Thoracic aorta (tissue), 2 donors: ENCODE results near the gene SMIM1. TPM values are rescaled to one million over a fixed set of nuclear protein-coding genes. Genes with fewer than 3 reads are reported as not detected.

Experiments
- ATAC-seq: fragments of 150-250 bp; one replicate; pipeline ENCODE4 v1.8.0; 2017; ENCODE audit warnings: low read depth; ENCODE audit not compliant: insufficient number of reproducible peaks, low FRiP score
- DNase-seq: peaks from one replicate; pipeline ENCODE4 v3.0.0-alpha.2; 2020; ENCODE audit warnings: low spot score
- H3K27ac ChIP-seq, 2 donors: fragments of 200-600 bp; sonication (generic); 1 replicate in 1 of 2; 2 replicates in 1 of 2; pipeline ENCODE4 v1.5.1; 2016; ENCODE audit warnings: mild to moderate bottlenecking in 2 of 2, moderate library complexity in 2 of 2
- H3K27me3 ChIP-seq: fragments of 200-600 bp; sonication (generic); replicated peaks from 2 replicates; pipeline ENCODE4 v1.6.0; 2016; ENCODE audit warnings: mild to moderate bottlenecking; ENCODE audit not compliant: insufficient read depth
- H3K36me3 ChIP-seq: fragments of 200-600 bp; sonication (generic); one replicate; pipeline ENCODE4 v1.5.1; 2016
- H3K4me1 ChIP-seq, 2 donors: fragments of 200-600 bp; sonication (generic); 1 replicate in 1 of 2; 2 replicates in 1 of 2; pipeline versions ENCODE4 v1.5.1 to v1.6.0; 2016; ENCODE audit warnings: low read depth in 2 of 2, mild to moderate bottlenecking in 1 of 2; ENCODE audit not compliant: control insufficient read depth in 1 of 2
- H3K4me3 ChIP-seq: fragments of 200-600 bp; sonication (generic); 2 replicates; pipeline ENCODE4 v1.5.1; 2016; ENCODE audit warnings: mild to moderate bottlenecking
- H3K9me3 ChIP-seq: fragments of 200-600 bp; sonication (generic); 2 replicates; pipeline ENCODE4 v1.5.1; 2016
- CTCF ChIP-seq: fragments of 200-600 bp; sonication (generic); IDR thresholded peaks from one replicate; pipeline ENCODE4 v1.5.1; 2019; ENCODE audit warnings: antibody characterized with exemption
- total RNA-seq, 2 donors: library from RNA; depleted of rRNA; stranded (reverse); fragments of >200 nt; gene quantifications; one replicate each; pipeline versions ENCODE4 v1.1.0 to v1.2.3, GENCODE V29; 2016

SMIM1 gene
- total RNA-seq, 2 donors from 2014 or later = 2.6 to 4.6 TPM

- H3K36me3 ChIP-seq = peaks cover 53% of the 10 kb centered on the region
- ATAC-seq (no peak), DNase-seq (no peak)
- no peak overlapping the region for H3K4me3 ChIP-seq
- no peaks in the 10 kb centered on the region for H3K27me3 ChIP-seq
- TF ChIP-seq CTCF = no peak
- no peaks in the 10 kb centered on the region for H3K9me3 ChIP-seq
- no peaks in the 10 kb centered on the region for H3K4me1 ChIP-seq
- H3K27ac ChIP-seq = no peak overlapping the region
Observed at GRCh38 chr1:3780901-3781300, 8.4 kb downstream of the SMIM1 start.

DNA sequence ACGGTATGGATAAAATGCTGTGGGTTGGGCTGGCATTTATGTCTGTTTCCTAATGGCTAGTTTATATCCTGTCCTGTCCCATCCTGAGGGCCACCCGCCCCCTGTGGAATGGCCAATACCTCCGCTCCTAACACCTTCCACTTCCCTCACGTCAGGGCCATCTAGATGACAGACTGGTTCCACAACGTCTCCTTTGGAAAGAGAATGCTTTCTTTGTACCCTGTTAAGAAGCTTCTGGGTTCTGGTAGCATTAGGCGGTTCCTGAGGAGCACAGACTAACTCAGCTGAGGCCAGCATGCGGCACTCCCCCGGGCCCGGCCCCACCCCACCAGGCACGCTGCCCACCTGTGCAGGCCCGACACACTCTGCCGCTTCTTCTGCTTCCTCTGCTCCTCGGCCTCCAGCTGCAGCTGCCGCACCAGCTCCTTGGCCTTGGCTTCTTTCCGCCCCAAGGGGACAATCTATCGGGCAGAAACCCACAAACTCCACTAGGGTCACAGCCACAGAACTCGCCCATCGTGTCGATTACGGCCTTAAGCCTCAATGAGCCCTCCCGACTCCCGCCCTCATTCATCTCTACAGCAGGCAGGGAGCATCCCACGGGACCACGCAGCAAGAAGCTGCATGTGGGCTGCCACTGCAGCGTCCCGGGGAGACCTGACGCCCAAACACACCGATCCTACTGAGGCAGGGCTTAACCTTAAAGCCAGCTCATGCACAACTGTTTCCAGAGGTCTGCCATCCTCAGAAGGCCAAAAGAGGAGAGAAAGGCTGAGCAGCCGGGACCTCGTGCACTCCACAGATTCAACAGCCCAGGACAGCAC, 11.3 kb downstream of the SMIM1 start:
- ATAC-seq (no peak), DNase-seq (no peak)
- no peaks in the 10 kb centered on the region for H3K9me3 ChIP-seq
- H3K27me3 ChIP-seq = no peaks in the 10 kb centered on the region
- no peak overlapping the region for H3K4me3 ChIP-seq
- peaks cover 73% of the 10 kb centered on the region for H3K36me3 ChIP-seq
- no peaks in the 10 kb centered on the region for H3K4me1 ChIP-seq
- no peak overlapping the region for H3K27ac ChIP-seq
- TF ChIP-seq CTCF = no peak

DNA sequence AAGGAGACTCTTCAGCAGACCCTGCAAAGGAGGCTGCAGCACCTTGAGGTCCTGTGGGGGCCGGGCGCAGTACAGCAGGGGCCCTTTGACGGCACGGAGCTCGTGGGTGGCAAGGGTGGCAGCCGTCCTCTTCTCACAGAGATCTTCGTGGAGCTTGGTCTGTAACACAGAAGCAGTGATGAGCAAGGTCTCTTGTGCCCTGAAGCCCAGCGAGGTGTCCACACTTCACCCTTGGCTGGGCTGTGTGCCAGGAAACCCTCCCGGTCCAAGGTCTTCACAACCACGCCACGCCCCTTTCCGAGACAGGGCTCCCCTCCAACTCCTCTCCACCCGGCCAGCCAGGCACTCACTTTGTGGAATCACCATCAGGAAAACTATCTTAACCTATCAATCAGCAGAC, 12.5 kb downstream of the SMIM1 start:
- no peak overlapping the region for H3K4me3 ChIP-seq
- no peaks in the 10 kb centered on the region for H3K4me1 ChIP-seq
- no peaks in the 10 kb centered on the region for H3K9me3 ChIP-seq
- TF ChIP-seq CTCF = no peak
- DNase-seq (no peak), ATAC-seq (no peak)
- peaks cover 66% of the 10 kb centered on the region for H3K36me3 ChIP-seq
- no peak overlapping the region for H3K27ac ChIP-seq
- H3K27me3 ChIP-seq = no peaks in the 10 kb centered on the region

- no peak for TF ChIP-seq CTCF
- Histone ChIP-seq H3K36me3 (peaks cover 66% of the 10 kb centered on the region), H3K4me1 (no peaks in the 10 kb centered on the region), H3K27me3 (no peaks in the 10 kb centered on the region), H3K27ac (no peak overlapping the region), H3K9me3 (no peaks in the 10 kb centered on the region), H3K4me3 (no peak overlapping the region)
- no peak for ATAC-seq
- DNase-seq = no peak
Observed at GRCh38 chr1:3785456-3786157, 13.1 kb downstream of the SMIM1 start.

- H3K36me3 ChIP-seq = peaks cover 58% of the 10 kb centered on the region
- no peaks in the 10 kb centered on the region for H3K4me1 ChIP-seq
- no peak overlapping the region for H3K27ac ChIP-seq
- H3K27me3 ChIP-seq = no peaks in the 10 kb centered on the region
- DNase-seq (no peak), ATAC-seq (no peak)
- TF ChIP-seq CTCF = no peak
- no peak overlapping the region for H3K4me3 ChIP-seq
- H3K9me3 ChIP-seq = no peaks in the 10 kb centered on the region
Observed at GRCh38 chr1:3786468-3787348, 14.2 kb downstream of the SMIM1 start.
